Rectal smooth muscle tissue (tissue), 1 donor: ENCODE measurements around the gene HLA-A.
A peak's percentile ranks its signal among the peaks of the same experiment; 100 is the strongest.

Experiments
- H3K27ac ChIP-seq: one replicate; pipeline ENCODE4 v1.7.0; 2013; ENCODE audit warnings: low read depth, low read length, inconsistent platforms
- H3K27me3 ChIP-seq: one replicate; pipeline ENCODE4 v1.7.0; 2013; ENCODE audit warnings: low read length; ENCODE audit not compliant: control insufficient read depth, insufficient read depth
- H3K36me3 ChIP-seq: one replicate; pipeline ENCODE4 v1.7.0; 2013; ENCODE audit warnings: low read length; ENCODE audit not compliant: control insufficient read depth, insufficient read depth
- H3K4me1 ChIP-seq: one replicate; pipeline ENCODE4 v1.7.0; 2013; ENCODE audit warnings: low read length; ENCODE audit not compliant: control insufficient read depth, insufficient read depth
- H3K4me3 ChIP-seq: one replicate; pipeline ENCODE4 v1.7.0; 2013; ENCODE audit warnings: low read length
- H3K9ac ChIP-seq: one replicate; pipeline ENCODE4 v1.7.0; 2013; ENCODE audit warnings: low read length

HLA-A gene

DNA sequence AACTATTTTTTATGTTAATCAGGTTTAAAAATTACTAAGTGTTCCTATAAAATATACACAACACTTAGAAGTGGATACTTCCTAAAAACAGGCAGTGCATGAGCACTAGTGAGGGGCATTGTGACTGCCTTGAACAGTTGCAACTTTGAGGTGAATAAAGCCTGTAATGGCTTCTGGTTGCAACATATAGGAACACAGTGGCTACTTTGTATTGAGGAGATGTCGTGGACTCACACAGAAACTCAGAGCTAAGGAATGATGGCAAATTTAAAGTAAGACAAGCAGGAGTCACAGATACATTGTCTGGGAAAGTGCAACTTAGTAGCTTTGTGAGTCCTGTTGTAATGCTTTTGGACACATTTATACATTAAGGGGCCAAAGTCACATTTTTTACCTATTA, 861 bp upstream of the HLA-A start:
- Histone ChIP-seq H3K27ac (peak overlapping the region; percentile 78), H3K36me3 (peaks cover 7% of the 10 kb centered on the region), H3K27me3 (no peaks in the 10 kb centered on the region), H3K4me3 (peak overlapping the region; percentile 52), H3K4me1 (peaks cover 3% of the 10 kb centered on the region), H3K9ac (no peak overlapping the region)

DNA sequence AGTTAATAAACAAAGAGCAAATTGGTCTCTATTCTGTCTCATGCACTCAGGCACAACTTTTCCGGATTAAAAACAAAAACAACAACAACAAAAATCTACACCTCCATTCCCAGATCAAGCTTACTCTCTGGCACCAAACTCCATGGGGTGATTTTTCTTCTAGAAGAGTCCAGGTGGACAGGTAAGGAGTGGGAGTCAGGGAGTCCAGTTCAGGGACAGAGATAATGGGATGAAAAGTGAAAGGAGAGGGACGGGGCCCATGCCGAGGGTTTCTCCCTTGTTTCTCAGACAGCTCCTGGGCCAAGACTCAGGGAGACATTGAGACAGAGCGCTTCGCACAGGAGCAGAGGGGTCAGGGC, 437 bp upstream of the HLA-A start:
- peak overlapping the region; percentile 78 for H3K27ac ChIP-seq
- peak overlapping the region; percentile 58 for H3K9ac ChIP-seq
- peaks cover 7% of the 10 kb centered on the region for H3K36me3 ChIP-seq

DNA sequence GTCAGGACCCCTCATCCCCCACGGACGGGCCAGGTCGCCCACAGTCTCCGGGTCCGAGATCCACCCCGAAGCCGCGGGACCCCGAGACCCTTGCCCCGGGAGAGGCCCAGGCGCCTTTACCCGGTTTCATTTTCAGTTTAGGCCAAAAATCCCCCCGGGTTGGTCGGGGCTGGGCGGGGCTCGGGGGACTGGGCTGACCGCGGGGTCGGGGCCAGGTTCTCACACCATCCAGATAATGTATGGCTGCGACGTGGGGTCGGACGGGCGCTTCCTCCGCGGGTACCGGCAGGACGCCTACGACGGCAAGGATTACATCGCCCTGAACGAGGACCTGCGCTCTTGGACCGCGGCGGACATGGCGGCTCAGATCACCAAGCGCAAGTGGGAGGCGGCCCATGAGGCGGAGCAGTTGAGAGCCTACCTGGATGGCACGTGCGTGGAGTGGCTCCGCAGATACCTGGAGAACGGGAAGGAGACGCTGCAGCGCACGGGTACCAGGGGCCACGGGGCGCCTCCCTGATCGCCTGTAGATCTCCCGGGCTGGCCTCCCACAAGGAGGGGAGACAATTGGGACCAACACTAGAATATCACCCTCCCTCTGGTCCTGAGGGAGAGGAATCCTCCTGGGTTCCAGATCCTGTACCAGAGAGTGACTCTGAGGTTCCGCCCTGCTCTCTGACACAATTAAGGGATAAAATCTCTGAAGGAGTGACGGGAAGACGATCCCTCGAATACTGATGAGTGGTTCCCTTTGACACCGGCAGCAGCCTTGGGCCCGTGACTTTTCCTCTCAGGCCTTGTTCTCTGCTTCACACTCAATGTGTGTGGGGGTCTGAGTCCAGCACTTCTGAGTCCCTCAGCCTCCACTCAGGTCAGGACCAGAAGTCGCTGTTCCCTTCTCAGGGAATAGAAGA, 978 bp downstream of the HLA-A start:
- no peaks in the 10 kb centered on the region for H3K27me3 ChIP-seq
- peaks cover 9% of the 10 kb centered on the region for H3K36me3 ChIP-seq
- H3K4me3 ChIP-seq = peak overlapping the region; percentile 52
- H3K27ac ChIP-seq = peak overlapping the region; percentile 78
- peak overlapping the region; percentile 68 for H3K9ac ChIP-seq
- H3K4me1 ChIP-seq = peaks cover 3% of the 10 kb centered on the region

More for the DNA sequence above, 437 bp upstream of the HLA-A start:
- peaks cover 3% of the 10 kb centered on the region for H3K4me1 ChIP-seq
- H3K27me3 ChIP-seq = no peaks in the 10 kb centered on the region
- H3K4me3 ChIP-seq = peak overlapping the region; percentile 52

DNA sequence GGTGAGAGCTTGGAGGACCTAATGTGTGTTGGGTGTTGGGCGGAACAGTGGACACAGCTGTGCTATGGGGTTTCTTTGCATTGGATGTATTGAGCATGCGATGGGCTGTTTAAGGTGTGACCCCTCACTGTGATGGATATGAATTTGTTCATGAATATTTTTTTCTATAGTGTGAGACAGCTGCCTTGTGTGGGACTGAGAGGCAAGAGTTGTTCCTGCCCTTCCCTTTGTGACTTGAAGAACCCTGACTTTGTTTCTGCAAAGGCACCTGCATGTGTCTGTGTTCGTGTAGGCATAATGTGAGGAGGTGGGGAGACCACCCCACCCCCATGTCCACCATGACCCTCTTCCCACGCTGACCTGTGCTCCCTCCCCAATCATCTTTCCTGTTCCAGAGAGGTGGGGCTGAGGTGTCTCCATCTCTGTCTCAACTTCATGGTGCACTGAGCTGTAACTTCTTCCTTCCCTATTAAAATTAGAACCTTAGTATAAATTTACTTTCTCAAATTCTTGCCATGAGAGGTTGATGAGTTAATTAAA, 3.0 kb downstream of the HLA-A start:
- peaks cover 12% of the 10 kb centered on the region for H3K36me3 ChIP-seq
- no peak overlapping the region for H3K4me3 ChIP-seq
- H3K27ac ChIP-seq = no peak overlapping the region
- H3K27me3 ChIP-seq = no peaks in the 10 kb centered on the region
- peaks cover 3% of the 10 kb centered on the region for H3K4me1 ChIP-seq
- no peak overlapping the region for H3K9ac ChIP-seq

DNA sequence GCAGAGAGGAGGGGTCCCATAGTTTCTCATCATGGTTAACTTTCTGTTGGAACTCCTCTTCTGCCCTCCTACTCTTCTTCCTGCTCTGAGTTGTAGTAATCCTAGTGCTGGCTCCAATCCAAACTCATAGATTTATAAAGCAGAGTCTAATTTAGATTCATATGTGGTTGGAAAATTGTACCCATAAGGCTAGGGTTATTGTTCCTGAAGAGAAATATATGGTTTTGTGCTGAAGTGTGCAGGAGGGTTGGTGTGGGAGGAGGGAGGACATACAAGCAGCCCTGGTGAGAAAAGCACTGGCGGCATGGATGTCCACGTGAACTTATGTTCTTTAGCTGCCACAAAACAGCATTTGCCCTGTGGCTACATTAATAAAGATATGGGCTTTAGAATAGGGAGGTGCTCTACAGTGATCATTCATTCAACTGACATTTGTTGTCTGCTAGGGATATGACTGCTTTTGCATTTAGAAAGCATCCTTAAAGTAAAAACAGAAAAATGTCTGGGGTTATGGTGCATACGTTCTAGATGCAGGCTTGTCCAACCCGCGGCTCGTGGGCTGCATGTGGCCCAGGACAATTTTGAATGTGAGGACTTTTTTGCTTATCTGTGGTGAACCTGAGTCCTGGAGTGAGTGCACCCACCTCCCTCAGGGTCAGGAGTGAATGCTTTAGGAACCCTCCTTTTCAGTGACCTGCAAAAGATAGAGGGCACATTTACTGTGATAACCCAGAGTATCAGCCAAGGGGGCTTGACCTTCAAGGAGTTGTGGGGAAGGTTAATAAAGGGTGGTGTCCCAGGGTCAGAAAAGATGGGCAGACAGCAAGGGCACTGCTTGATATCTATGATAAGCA, 4.1 kb downstream of the HLA-A start:
- Histone ChIP-seq H3K27me3 (no peaks in the 10 kb centered on the region), H3K36me3 (peaks cover 12% of the 10 kb centered on the region), H3K4me1 (peaks cover 3% of the 10 kb centered on the region), H3K9ac (no peak overlapping the region), H3K27ac (no peak overlapping the region), H3K4me3 (no peak overlapping the region)

DNA sequence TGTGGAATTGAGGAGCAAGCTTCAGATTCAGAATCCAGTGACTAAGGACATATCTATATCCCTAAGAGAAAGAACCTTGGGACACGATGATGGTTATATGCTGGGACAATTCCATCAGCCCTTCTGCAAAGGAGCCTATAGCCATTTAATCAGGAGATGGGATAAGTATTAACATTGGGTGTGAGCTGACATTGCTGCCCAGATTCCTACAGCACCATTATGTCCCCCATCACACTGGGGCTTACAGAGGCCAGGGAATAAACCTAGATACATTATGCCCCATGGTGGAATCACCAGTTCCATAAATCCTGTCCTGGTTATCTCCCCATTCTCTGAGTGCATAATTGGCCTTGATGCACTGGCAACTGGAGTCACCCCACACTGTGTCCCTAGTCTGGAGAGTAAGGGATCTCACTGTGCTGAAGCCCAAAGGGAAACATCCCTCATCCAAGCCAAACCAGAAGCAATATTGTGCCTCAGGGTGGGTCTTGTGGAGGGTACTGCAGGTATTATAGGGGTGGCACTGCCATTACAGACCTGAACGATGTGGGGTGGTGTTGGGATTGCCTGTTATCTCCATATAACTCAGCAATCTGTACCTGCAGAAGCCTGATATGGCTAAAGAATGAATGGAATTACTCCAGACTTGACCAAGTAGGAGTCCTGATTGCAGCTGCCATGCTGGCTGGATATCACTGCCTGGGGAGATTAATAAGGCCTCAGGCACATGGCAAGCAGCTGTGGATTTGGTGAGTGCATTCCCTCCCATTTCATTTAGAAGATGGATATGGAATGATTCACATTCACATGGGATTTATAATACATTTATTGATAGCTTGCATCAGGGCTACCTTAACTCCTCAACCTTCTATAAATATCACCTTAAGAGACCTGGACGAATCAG, 5.0 kb downstream of the HLA-A start:
- Histone ChIP-seq H3K27me3 (no peaks in the 10 kb centered on the region), H3K4me1 (peaks cover 3% of the 10 kb centered on the region), H3K4me3 (no peak overlapping the region), H3K36me3 (peaks cover 12% of the 10 kb centered on the region), H3K27ac (no peak overlapping the region), H3K9ac (no peak overlapping the region)

DNA sequence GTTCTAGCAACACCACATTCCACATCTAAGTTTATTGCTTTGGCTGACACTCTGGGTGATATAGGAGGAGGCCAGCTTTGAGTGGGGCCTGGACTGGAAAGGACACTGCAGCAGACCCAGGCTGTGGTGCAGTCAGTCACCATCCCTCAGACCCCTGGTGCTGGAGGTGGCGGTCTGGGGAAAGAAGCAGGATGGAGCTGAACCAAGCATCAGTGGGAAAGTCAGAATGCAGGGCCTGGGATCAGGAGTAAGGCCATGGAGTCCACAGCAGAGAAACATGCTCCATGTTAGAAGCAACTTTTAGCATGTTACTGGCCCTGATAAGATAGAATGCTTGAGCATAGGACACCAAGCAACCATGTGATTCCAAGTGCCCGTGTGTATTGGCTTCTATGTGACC, 5.9 kb downstream of the HLA-A start:
- Histone ChIP-seq H3K36me3 (peaks cover 12% of the 10 kb centered on the region), H3K4me1 (peaks cover 3% of the 10 kb centered on the region), H3K27me3 (no peaks in the 10 kb centered on the region), H3K9ac (no peak overlapping the region), H3K4me3 (no peak overlapping the region), H3K27ac (no peak overlapping the region)

DNA sequence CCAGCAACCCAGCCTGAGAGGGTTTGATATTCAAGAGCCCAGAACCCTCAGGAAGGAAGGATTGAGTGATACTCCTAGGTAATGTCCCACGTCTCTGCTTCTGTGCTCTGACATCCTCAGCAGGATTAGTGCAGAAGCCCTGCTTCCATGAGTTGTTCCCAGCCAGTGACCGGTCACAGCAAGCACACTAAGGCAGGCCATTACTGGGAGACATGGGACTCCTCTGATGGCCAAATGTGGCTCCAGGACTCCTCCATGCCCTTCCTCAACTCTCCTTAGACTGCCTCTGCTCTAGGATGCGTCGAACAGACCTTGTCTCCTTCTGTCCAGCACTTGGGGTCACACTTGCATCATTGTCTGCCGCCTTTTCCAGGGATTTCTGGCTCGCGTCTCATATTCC, 7.6 kb downstream of the HLA-A start:
- H3K27ac ChIP-seq = no peak overlapping the region
- peaks cover 8% of the 10 kb centered on the region for H3K36me3 ChIP-seq
- no peak overlapping the region for H3K4me3 ChIP-seq
- H3K9ac ChIP-seq = no peak overlapping the region
- H3K4me1 ChIP-seq = no peaks in the 10 kb centered on the region
- H3K27me3 ChIP-seq = no peaks in the 10 kb centered on the region

DNA sequence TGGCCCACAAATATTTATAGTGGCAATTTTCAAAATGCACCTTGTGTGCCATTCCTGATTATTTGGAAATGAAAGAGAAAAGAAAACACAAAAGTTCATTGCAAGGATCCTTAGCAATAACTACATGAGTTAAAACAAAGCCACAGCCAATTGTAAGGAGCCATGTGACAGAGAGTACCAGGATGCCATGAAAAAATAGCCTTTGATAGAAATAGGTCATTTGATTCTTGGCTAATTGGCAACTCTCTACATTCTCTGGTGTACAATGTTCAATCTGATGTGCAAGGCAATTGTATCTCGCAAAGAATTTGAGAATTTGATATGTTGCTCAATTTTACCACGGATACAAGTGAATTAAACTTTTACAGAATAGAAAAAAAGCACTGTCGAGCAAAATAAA, 9.6 kb downstream of the HLA-A start:
- no peaks in the 10 kb centered on the region for H3K4me1 ChIP-seq
- peaks cover 5% of the 10 kb centered on the region for H3K36me3 ChIP-seq
- H3K27ac ChIP-seq = no peak overlapping the region
- H3K9ac ChIP-seq = no peak overlapping the region
- H3K4me3 ChIP-seq = no peak overlapping the region
- no peaks in the 10 kb centered on the region for H3K27me3 ChIP-seq

DNA sequence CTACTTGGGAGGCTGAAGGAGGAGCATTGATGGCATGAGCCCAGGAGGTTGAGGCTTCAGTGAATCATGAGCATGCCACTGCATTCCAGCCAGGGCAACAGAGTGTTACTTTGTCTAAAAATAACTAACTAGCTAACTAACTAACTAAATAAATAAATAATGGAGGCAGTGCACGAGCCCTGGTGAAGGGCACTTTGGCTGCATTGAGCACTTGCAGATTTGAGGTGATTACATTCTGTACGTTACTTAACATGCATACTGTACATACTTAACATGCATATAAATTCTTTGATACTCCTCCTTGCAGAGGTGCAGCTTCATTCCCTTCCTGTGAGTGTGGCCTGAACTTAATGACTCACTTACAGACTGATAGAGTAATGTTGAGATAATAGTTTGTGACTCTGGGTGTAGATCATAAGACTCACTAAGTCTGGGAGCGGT, 10.7 kb downstream of the HLA-A start:
- H3K36me3 ChIP-seq = peaks cover 5% of the 10 kb centered on the region
- H3K4me1 ChIP-seq = no peaks in the 10 kb centered on the region
- no peak overlapping the region for H3K4me3 ChIP-seq
- no peaks in the 10 kb centered on the region for H3K27me3 ChIP-seq
- H3K27ac ChIP-seq = no peak overlapping the region
- H3K9ac ChIP-seq = no peak overlapping the region

DNA sequence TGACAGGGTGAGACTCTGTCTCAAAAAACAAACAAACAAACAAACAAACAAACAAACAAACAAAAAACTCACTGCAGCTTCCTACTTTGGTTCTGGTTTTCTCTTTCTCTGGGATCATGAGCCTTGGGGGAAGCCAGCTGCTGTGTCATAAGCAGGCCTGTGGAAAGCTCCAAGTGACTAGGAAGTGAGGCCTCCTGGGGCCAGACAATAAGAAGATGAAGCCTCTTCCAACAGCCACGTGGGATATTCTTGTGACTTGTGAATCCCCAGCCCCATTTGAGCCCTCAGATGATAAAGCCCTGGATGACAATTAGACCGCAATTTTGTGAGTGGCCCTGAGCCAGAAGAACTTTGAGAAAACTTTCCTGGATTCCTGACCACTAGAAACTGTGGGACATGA, 11.4 kb downstream of the HLA-A start:
- Histone ChIP-seq H3K27me3 (no peaks in the 10 kb centered on the region), H3K27ac (no peak overlapping the region), H3K36me3 (no peaks in the 10 kb centered on the region), H3K4me3 (no peak overlapping the region), H3K4me1 (no peaks in the 10 kb centered on the region), H3K9ac (no peak overlapping the region)
